Panc1 (cell line): ENCODE data around the gene RUVBL1.

ENCODE experiments used
- CTCF ChIP-seq: fragments of 450-650 bp; IDR thresholded peaks from 2 replicates; pipeline ENCODE4 v1.5.1; 2017; ENCODE audit warnings: mild to moderate bottlenecking
- POLR2AphosphoS5 ChIP-seq: IDR thresholded peaks from 2 replicates; pipeline ENCODE4 v1.6.1; 2012; ENCODE audit warnings: mild to moderate bottlenecking, low read depth, low read length, moderate library complexity
- REST ChIP-seq, 2 experiments: IDR thresholded peaks; 2 replicates each; pipeline ENCODE4 v1.6.1; 2011 to 2012; ENCODE audit warnings: low read depth in 2 of 2, control low read depth in 1 of 2, low read length in 1 of 2, mild to moderate bottlenecking in 1 of 2, moderate library complexity in 1 of 2; ENCODE audit not compliant: insufficient read depth in 1 of 2
- SIN3A ChIP-seq: IDR thresholded peaks from 2 replicates; pipeline ENCODE4 v1.6.1; 2012; ENCODE audit warnings: low read depth, mild to moderate bottlenecking, low read length, moderate library complexity, borderline replicate concordance; ENCODE audit not compliant: insufficient read depth
- TCF7L2 ChIP-seq: IDR thresholded peaks from 2 replicates; pipeline ENCODE4 v1.6.1; 2011; ENCODE audit warnings: mild to moderate bottlenecking, low read depth, low read length, inconsistent platforms

GRCh38 chr3:128040041-128040440 is 83.6 kb downstream of the RUVBL1 start:
- TF ChIP-seq REST (IDR thresholded peaks at IDR 0.05; ENCODE audit: insufficient read depth in 1 of 2, low read depth in 2 of 2, low read length in 1 of 2) (no peak), POLR2AphosphoS5 (no peak), CTCF (no peak), SIN3A (no peak), TCF7L2 (no peak)
